PC-3 (cell line): Measurements from ENCODE around the gene MTMR11.

Experiments used
- EZH2 ChIP-seq: fragments of 300-600 bp; sonication (generic); IDR thresholded peaks from one replicate; pipeline ENCODE4 v1.6.1; 2017; ENCODE audit warnings: antibody characterized with exemption, mild to moderate bottlenecking, low read length; ENCODE audit not compliant: unreplicated experiment
- EZH2phosphoT487 ChIP-seq: fragments of 300-600 bp; sonication (generic); IDR thresholded peaks from 2 replicates; pipeline ENCODE4 v1.6.1; 2018; ENCODE audit warnings: mild to moderate bottlenecking, antibody characterized with exemption, low read length, borderline replicate concordance
- TF ChIP-seq, protein P1 (sequence below): fragments of 300-600 bp; sonication (generic); conservative IDR thresholded peaks from 2 replicates; pipeline ENCODE4 v1.5.1; 2017; ENCODE audit warnings: antibody characterized with exemption, low read depth, mild to moderate bottlenecking, low read length

DNA sequence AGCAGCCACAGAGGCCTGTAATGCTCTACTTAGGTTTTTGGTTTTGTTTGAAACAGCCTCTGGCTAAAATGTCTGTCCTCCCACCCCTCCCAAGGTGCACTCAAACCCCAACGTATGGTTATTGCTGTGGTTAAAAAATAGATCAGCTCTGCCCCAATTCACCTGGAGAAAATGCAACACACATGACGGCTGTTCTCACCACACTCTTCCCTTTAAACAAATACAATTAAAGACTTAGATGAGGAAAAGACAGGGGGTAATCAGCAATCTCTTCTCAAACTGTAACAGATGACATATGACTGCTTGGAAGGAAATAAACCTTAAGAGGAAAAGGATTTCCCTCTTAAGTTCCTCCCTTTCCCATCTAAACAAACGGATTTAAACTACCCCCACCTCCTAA lies 6.2 kb upstream of the MTMR11 start:
- TF ChIP-seq, protein P1, sequence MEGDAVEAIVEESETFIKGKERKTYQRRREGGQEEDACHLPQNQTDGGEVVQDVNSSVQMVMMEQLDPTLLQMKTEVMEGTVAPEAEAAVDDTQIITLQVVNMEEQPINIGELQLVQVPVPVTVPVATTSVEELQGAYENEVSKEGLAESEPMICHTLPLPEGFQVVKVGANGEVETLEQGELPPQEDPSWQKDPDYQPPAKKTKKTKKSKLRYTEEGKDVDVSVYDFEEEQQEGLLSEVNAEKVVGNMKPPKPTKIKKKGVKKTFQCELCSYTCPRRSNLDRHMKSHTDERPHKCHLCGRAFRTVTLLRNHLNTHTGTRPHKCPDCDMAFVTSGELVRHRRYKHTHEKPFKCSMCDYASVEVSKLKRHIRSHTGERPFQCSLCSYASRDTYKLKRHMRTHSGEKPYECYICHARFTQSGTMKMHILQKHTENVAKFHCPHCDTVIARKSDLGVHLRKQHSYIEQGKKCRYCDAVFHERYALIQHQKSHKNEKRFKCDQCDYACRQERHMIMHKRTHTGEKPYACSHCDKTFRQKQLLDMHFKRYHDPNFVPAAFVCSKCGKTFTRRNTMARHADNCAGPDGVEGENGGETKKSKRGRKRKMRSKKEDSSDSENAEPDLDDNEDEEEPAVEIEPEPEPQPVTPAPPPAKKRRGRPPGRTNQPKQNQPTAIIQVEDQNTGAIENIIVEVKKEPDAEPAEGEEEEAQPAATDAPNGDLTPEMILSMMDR, result no peak
- TF ChIP-seq EZH2 (no peak), EZH2phosphoT487 (no peak)
